ENCODE results near the gene ADAMTS2.

The ADAMTS2 gene

GRCh38 chr5:179371681-179372680 lies 26.7 kb upstream of the ADAMTS2 start:
- DNase-seq = no peak

- no peak for DNase-seq
These were observed 25.9 kb upstream of the ADAMTS2 start for GRCh38 chr5:179371121-179371510.

- DNase-seq = no peak
These were observed 25.3 kb upstream of the ADAMTS2 start for GRCh38 chr5:179370490-179371120.

- DNase-seq = no peak
These were observed 24.2 kb upstream of the ADAMTS2 start for GRCh38 chr5:179369530-179369884.

- DNase-seq = no peak
These were observed 23.7 kb upstream of the ADAMTS2 start for GRCh38 chr5:179368806-179369529.

- no peak for DNase-seq
These were observed 23.0 kb upstream of the ADAMTS2 start for GRCh38 chr5:179368126-179368805.

GRCh38 chr5:179367491-179367890 lies 22.2 kb upstream of the ADAMTS2 start:
- no peak for DNase-seq

- DNase-seq = no peak
These were observed 17.1 kb upstream of the ADAMTS2 start for GRCh38 chr5:179362355-179362754.

- DNase-seq = no peak
These were observed 15.9 kb upstream of the ADAMTS2 start for GRCh38 chr5:179361037-179361603.

GRCh38 chr5:179357031-179357430 lies 11.8 kb upstream of the ADAMTS2 start:
- DNase-seq = no peak

- no peak for DNase-seq
These were observed 11.0 kb upstream of the ADAMTS2 start for GRCh38 chr5:179355976-179356974.

GRCh38 chr5:179354305-179354882 lies 9.1 kb upstream of the ADAMTS2 start:
- DNase-seq = no peak

- no peak for DNase-seq
These were observed 3.6 kb upstream of the ADAMTS2 start for GRCh38 chr5:179348843-179349242.

GRCh38 chr5:179348011-179348530 lies 2.8 kb upstream of the ADAMTS2 start:
- no peak for DNase-seq

GRCh38 chr5:179347581-179347980 lies 2.3 kb upstream of the ADAMTS2 start:
- DNase-seq = no peak

- DNase-seq = no peak
These were observed 1.6 kb upstream of the ADAMTS2 start for GRCh38 chr5:179346875-179347274.

- no peak for DNase-seq
These were observed 1.1 kb upstream of the ADAMTS2 start for GRCh38 chr5:179346401-179346800.

- DNase-seq = no peak
These were observed 153 bp downstream of the ADAMTS2 start for GRCh38 chr5:179345183-179345432.

- no peak for DNase-seq
These were observed 654 bp downstream of the ADAMTS2 start for GRCh38 chr5:179344431-179345182.
